ENCODE results near the gene ARFGAP1. TPM values are rescaled to one million over a fixed set of nuclear protein-coding genes. Genes with fewer than 3 reads are reported as not detected.

ARFGAP1 gene
- total and polyA plus RNA-seq, 2 of the 4 experiments (the other 2 are of a cell fraction) = 59.1 to 194 TPM

DNA sequence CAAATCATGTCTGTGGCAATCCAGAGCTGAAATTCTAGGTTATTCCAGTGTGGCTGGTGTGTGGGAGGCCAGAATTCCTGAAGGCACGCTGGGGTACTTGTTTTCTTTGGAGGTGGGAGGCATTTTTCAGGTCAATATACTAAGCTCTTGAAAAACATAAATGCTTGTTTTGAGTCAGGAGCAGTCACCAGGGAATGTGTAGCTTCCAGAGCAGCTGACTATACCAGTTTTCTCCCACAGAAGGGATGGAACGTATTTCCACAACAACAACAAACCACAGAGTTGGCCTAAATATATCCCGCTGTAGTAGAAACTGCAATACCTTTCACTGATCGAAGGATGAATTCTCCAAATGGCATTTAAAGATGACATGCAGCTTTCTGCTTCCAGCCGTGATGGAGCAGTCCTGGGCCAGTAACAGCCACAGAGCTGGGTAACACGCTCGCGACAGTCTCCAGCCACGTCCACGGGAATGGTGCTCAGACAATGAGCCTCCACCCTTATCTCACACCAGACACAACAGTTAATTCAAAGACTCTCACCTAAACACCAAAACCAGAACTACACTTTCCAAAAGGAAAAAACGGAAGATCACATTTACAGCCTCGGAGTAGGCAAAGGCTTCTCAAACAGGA is 65.3 kb downstream of the ARFGAP1 start:
- Histone ChIP-seq H3K4me3 (ENCODE audit: insufficient read depth, low read depth, low read length) (no peak overlapping the region), H3K56ac (ENCODE audit: extremely low read depth, insufficient read depth, low read length) (no peak overlapping the region), H2AFZ (replicated peaks; ENCODE audit: low read length, poor library complexity) (no peak overlapping the region), H3K14ac (replicated peaks; ENCODE audit: low read depth, low read length) (no peak overlapping the region), H3K79me1 (ENCODE audit: low read depth in 1 of 2, low read length in 2 of 2) (no peaks in the 10 kb centered on the region), H4K5ac (ENCODE audit: low read depth, low read length) (no peak overlapping the region), H3K4me2 (ENCODE audit: low read depth, low read length) (no peak overlapping the region), H2BK5ac (ENCODE audit: low read depth, low read length, poor library complexity, severe bottlenecking) (no peak overlapping the region), H4K91ac (ENCODE audit: insufficient read depth, low read depth, low read length) (no peak overlapping the region), H3K27ac (ENCODE audit: insufficient read depth, low read length) (no peak overlapping the region), H3K23ac (ENCODE audit: low read depth, low read length) (no peak overlapping the region), H3K4me1 (ENCODE audit: control insufficient read depth, insufficient read depth, low read length) (no peaks in the 10 kb centered on the region), H2BK15ac (ENCODE audit: low read depth, low read length) (no peak overlapping the region), H2BK120ac (ENCODE audit: low read depth, low read length) (no peak overlapping the region), H3K9me1 (ENCODE audit: insufficient read depth, low read length) (no peaks in the 10 kb centered on the region), H3K9me3 (ENCODE audit: control insufficient read depth, insufficient read depth, low read length) (no peaks in the 10 kb centered on the region), H3K27me3 (ENCODE audit: control insufficient read depth, insufficient read depth, low read length) (peaks cover 22% of the 10 kb centered on the region), H3K36me3 (ENCODE audit: control insufficient read depth, insufficient read depth, low read length) (no peaks in the 10 kb centered on the region), H3K9ac (ENCODE audit: low read depth, low read length) (no peak overlapping the region), H2BK20ac (ENCODE audit: low read depth, low read length) (no peak overlapping the region), H4K20me1 (ENCODE audit: insufficient read depth, low read length) (no peaks in the 10 kb centered on the region), H2AK9ac (replicated peaks; ENCODE audit: low read depth, low read length, poor library complexity) (no peak overlapping the region), H3K4ac (ENCODE audit: low read depth, low read length) (no peak overlapping the region), H3K18ac (ENCODE audit: low read depth, low read length) (no peak overlapping the region), H4K8ac (ENCODE audit: low read depth in 2 of 2, low read length in 2 of 2) (no peak overlapping the region), H2AK5ac (ENCODE audit: low read depth, low read length) (no peak overlapping the region)
- intact Hi-C loops (cut with micrococcal nuclease) = no loop called here
- in situ Hi-C loops (cut with MboI; ENCODE audit: low sequenced_read_pairs) = no loop called here
- TF ChIP-seq ELK1 (IDR thresholded peaks at IDR 0.05; ENCODE audit: borderline replicate concordance, low read depth, low read length) (no peak), FOS (IDR thresholded peaks at IDR 0.05; ENCODE audit: low read depth, low read length) (no peak), MAFK (IDR thresholded peaks at IDR 0.05; ENCODE audit: low read depth, low read length) (no peak), BHLHE40 (IDR thresholded peaks at IDR 0.05; ENCODE audit: low read depth, low read length) (no peak), POLR2A (IDR thresholded peaks at IDR 0.05; ENCODE audit: low read depth, low read length) (no peak), CHD1 (IDR thresholded peaks at IDR 0.05; ENCODE audit: low read depth, low read length) (no peak), RFX5 (IDR thresholded peaks at IDR 0.05; ENCODE audit: low read depth, low read length) (no peak)
- no CpG with 5 or more reads among the region's 12 CpGs for WGBS, 2 experiments (ENCODE audit: extremely low coverage in 2 of 2, insufficient read length in 1 of 2)
- POLR2A ChIA-PET (ENCODE audit: unreplicated experiment) = no interaction called here
- dilution Hi-C loops (cut with HindIII; ENCODE audit: low sequenced_read_pairs, unreplicated experiment) = no loop called here
- BruUV-seq (replicated peaks) = no TSS peak
- ATAC-seq (ENCODE audit: low read depth) (no peak), DNase-seq (no peak)
- CTCF ChIA-PET = no interaction called here

Small RNA genes within 50 kb of the gene (microRNA-seq; reads per million reads assigned to microRNA genes)
- 0 to 1.0 reads per million in 2 experiments for gene MIR3196 (ENCODE audit: insufficient read depth in 1 of 2, insufficient read length in 1 of 2, unreplicated experiment in 1 of 2)
- gene MIR4326 (ENCODE audit: insufficient read depth in 1 of 2, insufficient read length in 1 of 2, unreplicated experiment in 1 of 2) = 1.8 to 23.8 reads per million in 2 experiments
- gene RNU6-994P (ENCODE audit: insufficient read depth, insufficient read length) = 5.2 reads per million

Small RNA genes within 50 kb of the gene (small RNA-seq; reads per million reads assigned to genes)
- 0 to 3.1 (median 0) reads per million in 5 experiments for gene MIR3196
- gene MIR4326 = 0 to 1.8 (median 0.07) reads per million in 5 experiments
- 0 to 22.9 (median 0.17) reads per million in 5 experiments for gene RNU6-994P

Other genes with a start within 250 kb of the ARFGAP1 start
- 10.9 and 13.9 TPM in 2 replicates for gene YTHDF1, start 56.7 kb upstream of the ARFGAP1 start, total RNA-seq (2012; rRNA removed)
- 21.3 and 22.6 TPM in 2 replicates for gene YTHDF1, start 56.7 kb upstream of the ARFGAP1 start, polyA plus RNA-seq (2012; rRNA removed)
- gene BIRC7, start 36.9 kb upstream of the ARFGAP1 start, total RNA-seq (2012; rRNA removed) = not detected in 2 replicates
- not detected in 2 replicates for gene BIRC7, start 36.9 kb upstream of the ARFGAP1 start, polyA plus RNA-seq (2012; rRNA removed)
- not detected in 2 replicates for gene NKAIN4, start 18.4 kb upstream of the ARFGAP1 start, total RNA-seq (2012; rRNA removed)
- not detected in 2 replicates for gene NKAIN4, start 18.4 kb upstream of the ARFGAP1 start, polyA plus RNA-seq (2012; rRNA removed)
- gene COL20A1, start 20.4 kb downstream of the ARFGAP1 start, total RNA-seq (2012; rRNA removed) = not detected in 2 replicates
- gene COL20A1, start 20.4 kb downstream of the ARFGAP1 start, polyA plus RNA-seq (2012; rRNA removed) = not detected in 2 replicates
- gene CHRNA4, start 88.5 kb downstream of the ARFGAP1 start, total RNA-seq (2012; rRNA removed) = not detected in 2 replicates
- gene CHRNA4, start 88.5 kb downstream of the ARFGAP1 start, polyA plus RNA-seq (2012; rRNA removed) = not detected in 2 replicates
- gene KCNQ2, start 199.8 kb downstream of the ARFGAP1 start, total RNA-seq (2012; rRNA removed) = not detected in 2 replicates
- gene KCNQ2, start 199.8 kb downstream of the ARFGAP1 start, polyA plus RNA-seq (2012; rRNA removed) = 0.02 TPM in 1 of 2 replicates, not detected in the other
- 1.3 and 2.2 TPM in 2 replicates for gene EEF1A2, start 226.3 kb downstream of the ARFGAP1 start, total RNA-seq (2012; rRNA removed)
- gene EEF1A2, start 226.3 kb downstream of the ARFGAP1 start, polyA plus RNA-seq (2012; rRNA removed) = 3.2 and 4.6 TPM in 2 replicates
- 12.9 and 17.2 TPM in 2 replicates for gene PPDPF, start 248.0 kb downstream of the ARFGAP1 start, total RNA-seq (2012; rRNA removed)
- 171 and 200 TPM in 2 replicates for gene PPDPF, start 248.0 kb downstream of the ARFGAP1 start, polyA plus RNA-seq (2012; rRNA removed)